Brain microvascular endothelial cell (primary cell): ENCODE results near the gene ZNF407.
A peak's percentile ranks its signal among the peaks of the same experiment; 100 is the strongest.

Experiments
- DNase-seq: peaks from one replicate; pipeline ENCODE4 v3.0.0-alpha.2; 2020
- H3K27ac ChIP-seq: fragments of 250-450 bp; sonication (Bioruptor Pico); 2 replicates; pipeline ENCODE4 v1.5.1; 2020; ENCODE audit warnings: mild to moderate bottlenecking, moderate library complexity
- H3K27me3 ChIP-seq: fragments of 250-450 bp; sonication (Bioruptor Pico); replicated peaks from 2 replicates; pipeline ENCODE4 v1.5.1; 2020; ENCODE audit warnings: mild to moderate bottlenecking
- H3K36me3 ChIP-seq: fragments of 250-450 bp; sonication (Bioruptor Pico); replicated peaks from 2 replicates; pipeline ENCODE4 v1.5.1; 2020; ENCODE audit warnings: mild to moderate bottlenecking
- H3K4me3 ChIP-seq: 2 replicates; pipeline ENCODE4 v1.5.1; 2011; ENCODE audit warnings: low read depth, mild to moderate bottlenecking, control low read depth, low read length, moderate library complexity
- in situ Hi-C: cut with HindIII; loops from 2 replicates; pipeline ENCODE4 v1.10.0; 2017; ENCODE audit warnings: low sequenced_read_pairs, low pct_ligation_motif_present
- TF ChIP-seq, protein P1 (sequence below): IDR thresholded peaks from 2 replicates; pipeline ENCODE4 v1.5.1; 2011; ENCODE audit warnings: low read depth, mild to moderate bottlenecking, moderate library complexity, low read length, control low read depth, inconsistent platforms; ENCODE audit errors: missing control alignments

ZNF407 gene

DNA sequence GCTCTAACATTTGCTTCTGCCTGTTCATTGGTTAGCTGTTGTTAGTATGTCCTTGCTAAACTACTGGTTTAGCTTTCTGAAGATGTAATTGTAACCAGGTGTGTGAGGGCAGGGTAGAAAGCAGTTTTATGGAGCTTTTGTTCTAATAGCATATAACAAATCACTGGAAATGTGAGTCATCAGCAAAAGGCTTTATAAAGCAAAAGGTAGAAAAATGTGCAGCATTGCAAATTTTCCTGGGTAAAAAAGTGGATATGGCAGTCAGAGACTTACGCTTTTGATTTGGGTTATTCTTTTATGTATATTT, 85.3 kb downstream of the ZNF407 start:
- H3K4me3 ChIP-seq, result no peak overlapping the region
- H3K36me3 ChIP-seq, result no peaks in the 10 kb centered on the region
- no peaks in the 10 kb centered on the region for H3K27me3 ChIP-seq
- TF ChIP-seq, protein P1, sequence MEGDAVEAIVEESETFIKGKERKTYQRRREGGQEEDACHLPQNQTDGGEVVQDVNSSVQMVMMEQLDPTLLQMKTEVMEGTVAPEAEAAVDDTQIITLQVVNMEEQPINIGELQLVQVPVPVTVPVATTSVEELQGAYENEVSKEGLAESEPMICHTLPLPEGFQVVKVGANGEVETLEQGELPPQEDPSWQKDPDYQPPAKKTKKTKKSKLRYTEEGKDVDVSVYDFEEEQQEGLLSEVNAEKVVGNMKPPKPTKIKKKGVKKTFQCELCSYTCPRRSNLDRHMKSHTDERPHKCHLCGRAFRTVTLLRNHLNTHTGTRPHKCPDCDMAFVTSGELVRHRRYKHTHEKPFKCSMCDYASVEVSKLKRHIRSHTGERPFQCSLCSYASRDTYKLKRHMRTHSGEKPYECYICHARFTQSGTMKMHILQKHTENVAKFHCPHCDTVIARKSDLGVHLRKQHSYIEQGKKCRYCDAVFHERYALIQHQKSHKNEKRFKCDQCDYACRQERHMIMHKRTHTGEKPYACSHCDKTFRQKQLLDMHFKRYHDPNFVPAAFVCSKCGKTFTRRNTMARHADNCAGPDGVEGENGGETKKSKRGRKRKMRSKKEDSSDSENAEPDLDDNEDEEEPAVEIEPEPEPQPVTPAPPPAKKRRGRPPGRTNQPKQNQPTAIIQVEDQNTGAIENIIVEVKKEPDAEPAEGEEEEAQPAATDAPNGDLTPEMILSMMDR, result no peak
- in situ Hi-C loops, result no loop called here
- no peak for DNase-seq
- H3K27ac ChIP-seq, result no peak overlapping the region

DNA sequence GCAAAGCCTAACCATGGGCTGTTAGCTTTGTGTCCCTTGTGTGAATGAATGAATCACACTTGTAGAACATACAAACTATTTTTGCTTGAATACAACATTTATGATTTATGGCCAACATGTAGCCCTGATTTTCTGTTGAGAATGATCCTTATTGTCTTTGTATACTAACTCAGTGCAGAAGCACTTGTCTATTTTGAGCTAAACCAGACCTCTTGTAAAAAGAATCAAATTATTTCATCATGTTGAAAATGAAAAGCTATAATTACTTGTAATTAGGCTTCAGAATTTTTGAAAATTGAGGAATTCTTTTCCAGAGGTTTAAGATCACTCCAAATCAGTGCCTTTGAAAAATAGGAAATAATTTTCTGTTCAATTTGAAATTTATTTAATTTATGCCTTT, 85.9 kb downstream of the ZNF407 start:
- no peaks in the 10 kb centered on the region for H3K27me3 ChIP-seq
- in situ Hi-C loops, result no loop called here
- no peaks in the 10 kb centered on the region for H3K36me3 ChIP-seq
- H3K4me3 ChIP-seq, result no peak overlapping the region
- H3K27ac ChIP-seq, result no peak overlapping the region
- TF ChIP-seq, protein P1, result no peak
- DNase-seq, result no peak

DNA sequence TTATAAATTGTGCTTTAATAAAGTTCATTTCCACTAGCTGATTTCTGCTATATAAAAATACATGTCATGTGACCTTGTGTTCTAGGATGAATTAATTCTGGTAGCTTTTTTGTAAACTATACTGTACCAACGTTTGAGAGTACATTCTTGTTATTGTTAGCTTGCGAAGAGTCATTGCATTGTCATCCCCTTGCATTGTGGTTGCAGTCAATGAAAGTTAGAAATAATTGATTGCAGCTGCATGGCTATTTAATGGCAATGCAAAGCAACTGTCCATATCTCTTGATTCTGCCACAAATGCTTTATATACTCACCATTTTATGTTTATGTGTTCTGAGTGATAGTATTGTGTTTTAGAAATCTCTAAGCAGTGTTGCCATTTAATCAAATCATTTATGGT, 91.6 kb downstream of the ZNF407 start:
- H3K27ac ChIP-seq, result no peak overlapping the region

DNA sequence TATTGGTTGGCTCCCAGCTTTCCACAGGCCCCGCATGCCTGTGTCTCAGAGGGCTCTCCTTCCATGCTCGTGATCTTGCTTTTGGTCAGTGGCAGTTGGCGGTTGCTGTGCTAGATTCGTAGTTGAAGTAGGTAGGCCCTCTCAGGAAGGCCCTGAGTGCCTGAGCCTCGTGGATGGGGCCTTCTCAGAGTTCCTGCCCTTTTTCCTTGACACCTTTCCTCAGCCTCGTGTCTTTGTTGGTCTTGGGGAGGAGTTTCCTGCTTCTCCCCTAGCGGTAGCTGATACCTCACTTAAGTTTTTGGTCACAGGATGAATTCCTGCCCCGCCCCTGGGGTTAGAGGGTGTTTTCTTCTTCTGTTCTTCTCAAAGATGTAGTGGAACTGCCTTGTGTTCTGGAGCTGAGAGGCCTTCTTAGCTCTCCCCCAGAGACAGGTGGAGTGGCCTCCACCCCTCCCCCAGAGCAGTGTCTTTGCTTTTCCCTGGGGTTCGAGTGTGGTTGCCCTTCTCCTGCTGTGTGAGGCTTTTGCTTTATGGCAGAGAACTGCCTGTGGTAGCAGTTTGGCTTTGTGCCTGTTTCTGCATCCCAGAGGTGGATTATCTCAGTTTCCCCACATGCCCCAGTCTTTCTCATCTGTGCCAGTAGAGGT, 94.8 kb downstream of the ZNF407 start:
- Histone ChIP-seq H3K4me3 (no peak overlapping the region), H3K27ac (no peak overlapping the region), H3K27me3 (no peaks in the 10 kb centered on the region), H3K36me3 (no peaks in the 10 kb centered on the region)
- TF ChIP-seq, protein P1, result no peak
- DNase-seq, result no peak
- in situ Hi-C loops, result no loop called here

More for the DNA sequence above, 91.6 kb downstream of the ZNF407 start:
- Histone ChIP-seq H3K36me3 (no peaks in the 10 kb centered on the region), H3K4me3 (no peak overlapping the region), H3K27me3 (no peaks in the 10 kb centered on the region)
- TF ChIP-seq, protein P1, result no peak
- in situ Hi-C loops, result no loop called here
- DNase-seq, result peak; percentile 27

DNA sequence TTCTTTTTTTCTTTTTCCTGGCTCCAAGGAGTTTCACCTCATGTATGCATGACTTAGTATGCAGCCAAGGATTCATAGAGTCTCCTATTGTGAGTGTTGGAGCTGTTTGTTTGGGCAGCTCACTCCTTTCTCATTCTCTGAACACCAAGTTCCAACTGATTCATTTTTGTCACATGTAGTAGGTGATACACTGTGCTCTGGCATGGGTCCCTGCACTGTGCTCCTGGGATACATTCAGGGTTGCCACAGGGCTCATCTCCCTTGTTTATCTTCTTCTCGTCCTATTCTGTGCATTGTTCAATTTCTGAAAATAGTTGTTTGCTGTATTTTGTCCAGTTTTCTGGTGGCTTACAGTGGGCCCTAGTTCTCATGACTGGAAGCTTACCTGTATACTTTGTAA, 96.8 kb downstream of the ZNF407 start:
- H3K36me3 ChIP-seq, result no peaks in the 10 kb centered on the region
- DNase-seq, result no peak
- H3K4me3 ChIP-seq, result no peak overlapping the region
- TF ChIP-seq, protein P1, result no peak
- H3K27me3 ChIP-seq, result no peaks in the 10 kb centered on the region
- in situ Hi-C loops, result no loop called here
- H3K27ac ChIP-seq, result no peak overlapping the region

DNA sequence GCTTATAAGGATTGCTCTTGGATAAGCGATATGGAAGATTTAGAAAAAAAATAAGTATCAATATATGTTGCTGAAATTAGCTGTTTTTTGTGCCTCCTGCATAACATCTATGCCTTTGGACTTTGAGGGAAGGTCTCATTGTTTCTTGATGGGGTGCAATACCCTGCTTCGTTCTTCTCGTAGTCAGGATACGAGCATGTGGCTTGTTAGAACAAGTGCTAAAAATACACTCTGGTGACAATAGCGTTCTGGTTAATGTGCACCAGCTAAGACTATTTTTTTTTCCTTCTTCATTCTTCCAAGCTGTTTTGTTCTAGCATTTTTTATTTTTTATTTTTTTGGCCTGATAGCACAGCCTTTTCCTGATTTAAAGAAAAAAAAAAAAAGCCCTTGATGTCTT, 97.5 kb downstream of the ZNF407 start:
- Histone ChIP-seq H3K27ac (no peak overlapping the region), H3K4me3 (no peak overlapping the region), H3K27me3 (no peaks in the 10 kb centered on the region), H3K36me3 (no peaks in the 10 kb centered on the region)
- no peak for DNase-seq
- TF ChIP-seq, protein P1, result no peak
- in situ Hi-C loops, result no loop called here
